ENCODE measurements around the gene POLR2L.

GRCh38 chr11:888310-889212, 46.2 kb upstream of the POLR2L start:
- TF ChIP-seq CTCF (IDR thresholded peaks at IDR 0.05; ENCODE audit: insufficient read depth, low read length, poor library complexity, severe bottlenecking) (no peak), EZH2phosphoT487 (conservative IDR thresholded peaks at IDR 0.05; ENCODE audit: low read length) (no peak)
